Activated T-helper 17 cell treated with anti-CD3 and anti-CD28 coated beads, Interleukin-2, amount 50 U/mL, for 72 hours (primary cell): Measurements from ENCODE around the gene HIF1A. TPM values are rescaled to one million over a fixed set of nuclear protein-coding genes. Genes with fewer than 3 reads are reported as not detected.
A peak's percentile ranks its signal among the peaks of the same experiment; 100 is the strongest.
"Not testable (repeated sequence)": the region's sequence is repeated elsewhere in the genome, so short reads cannot be mapped to it uniquely, and the experiment has no call there.

Experiments
- ATAC-seq: fragments of 150-1000 bp; cut with Tn5 transposase; replicated peaks from 2 replicates; pipeline ENCODE4 v1.10.0; 2021; ENCODE audit warnings: mild to moderate bottlenecking, moderate library complexity
- H3K27ac Mint-ChIP-seq: one replicate; pipeline ENCODE4 v1.8.0; 2022; ENCODE audit warnings: mixed read lengths
- H3K27me3 Mint-ChIP-seq: one replicate; pipeline ENCODE4 v1.8.0; 2022; ENCODE audit warnings: mixed read lengths
- H3K36me3 Mint-ChIP-seq: one replicate; pipeline ENCODE4 v1.8.0; 2022; ENCODE audit warnings: low read depth, mild to moderate bottlenecking, mixed read lengths
- H3K4me1 Mint-ChIP-seq: one replicate; pipeline ENCODE4 v1.8.0; 2022; ENCODE audit warnings: mixed read lengths
- H3K4me3 Mint-ChIP-seq: one replicate; pipeline ENCODE4 v1.8.0; 2022; ENCODE audit warnings: mild to moderate bottlenecking, mixed read lengths
- H3K9me3 Mint-ChIP-seq: one replicate; pipeline ENCODE4 v1.8.0; 2022; ENCODE audit warnings: mixed read lengths
- total RNA-seq, 2 donors: library from RNA; stranded (reverse); gene quantifications; one replicate each; pipeline ENCODE4 v1.2.3, GENCODE V29; 2022

Gene HIF1A
- total RNA-seq, result 100 to 1,000 TPM; 123 to 176 TPM

DNA sequence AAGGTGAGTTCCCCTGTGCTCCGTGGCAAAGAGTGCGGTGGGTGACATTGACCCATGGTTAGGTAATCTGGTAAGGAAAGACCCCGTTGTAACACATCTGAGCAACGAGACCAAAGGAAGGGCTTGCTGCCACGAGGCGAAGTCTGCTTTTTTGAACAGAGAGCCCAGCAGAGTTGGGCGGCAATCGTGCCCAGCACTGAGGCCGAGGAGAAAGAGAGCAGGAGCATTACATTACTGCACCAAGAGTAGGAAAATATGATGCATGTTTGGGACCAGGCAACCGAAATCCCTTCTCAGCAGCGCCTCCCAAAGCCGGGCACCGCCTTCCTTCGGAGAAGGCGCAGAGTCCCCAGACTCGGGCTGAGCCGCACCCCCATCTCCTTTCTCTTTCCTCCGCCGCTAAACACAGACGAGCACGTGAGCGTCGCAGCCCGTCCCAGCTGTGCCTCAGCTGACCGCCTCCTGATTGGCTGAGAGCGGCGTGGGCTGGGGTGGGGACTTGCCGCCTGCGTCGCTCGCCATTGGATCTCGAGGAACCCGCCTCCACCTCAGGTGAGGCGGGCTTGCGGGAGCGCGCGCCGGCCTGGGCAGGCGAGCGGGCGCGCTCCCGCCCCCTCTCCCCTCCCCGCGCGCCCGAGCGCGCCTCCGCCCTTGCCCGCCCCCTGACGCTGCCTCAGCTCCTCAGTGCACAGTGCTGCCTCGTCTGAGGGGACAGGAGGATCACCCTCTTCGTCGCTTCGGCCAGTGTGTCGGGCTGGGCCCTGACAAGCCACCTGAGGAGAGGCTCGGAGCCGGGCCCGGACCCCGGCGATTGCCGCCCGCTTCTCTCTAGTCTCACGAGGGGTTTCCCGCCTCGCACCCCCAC is at the start of gene HIF1A:
Gene HIF1A (plus strand): TSS at position 684 of the 865 bp plus-strand sequence. CDS start 292 bp downstream, outside the sequence.
- H3K4me3 Mint-ChIP-seq, result peak within 1 kb of the TSS; percentile 99
- no peaks in the 10 kb centered on the region for H3K9me3 Mint-ChIP-seq
- peaks cover 55% of the 10 kb centered on the region for H3K36me3 Mint-ChIP-seq
- peak within 1 kb of the TSS; percentile 96 for H3K27ac Mint-ChIP-seq
- H3K4me1 Mint-ChIP-seq, result peaks cover 38% of the 10 kb centered on the region
- ATAC-seq, result peak; percentile 90
- H3K27me3 Mint-ChIP-seq, result no peaks in the 10 kb centered on the region

DNA sequence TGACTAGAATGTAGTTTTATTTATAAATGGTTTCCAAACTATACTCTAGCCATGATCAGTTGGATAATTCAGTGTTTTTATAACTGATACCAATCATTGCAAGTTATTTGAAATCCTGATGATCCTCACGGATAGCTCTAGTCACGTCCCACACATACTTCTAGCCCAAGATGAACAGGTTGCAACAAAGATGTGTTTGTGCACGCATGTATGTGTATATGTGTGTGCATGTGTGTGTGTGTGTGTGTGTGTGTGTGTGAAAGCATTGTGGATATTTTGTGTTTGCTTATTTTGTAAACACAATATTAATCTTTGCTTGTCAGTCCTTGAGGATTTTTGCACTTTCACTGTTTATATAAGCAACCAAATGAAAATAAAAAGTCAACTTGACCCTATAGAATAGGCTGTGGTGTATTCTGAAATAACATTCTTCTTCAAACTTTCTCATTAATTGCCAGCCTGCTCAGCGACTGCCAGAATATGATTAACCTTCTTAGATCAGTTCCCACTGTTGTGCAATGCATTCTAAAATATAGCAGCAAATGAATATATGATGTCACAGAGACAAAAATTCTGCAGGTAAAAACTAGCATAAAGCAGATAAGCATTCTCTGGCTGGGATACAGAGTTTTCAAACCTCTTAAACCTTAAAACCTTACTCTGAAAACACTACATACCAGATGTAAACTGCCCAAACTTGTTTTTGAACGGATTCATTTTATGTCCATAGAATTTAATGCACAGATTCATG is 48.8 kb upstream of the HIF1A start:
- no peak overlapping the region for H3K27ac Mint-ChIP-seq
- no peaks in the 10 kb centered on the region for H3K27me3 Mint-ChIP-seq
- no peak for ATAC-seq
- H3K4me3 Mint-ChIP-seq, result no peak overlapping the region
- H3K4me1 Mint-ChIP-seq, result peaks cover 20% of the 10 kb centered on the region
- H3K9me3 Mint-ChIP-seq, result no peaks in the 10 kb centered on the region
- no peaks in the 10 kb centered on the region for H3K36me3 Mint-ChIP-seq

DNA sequence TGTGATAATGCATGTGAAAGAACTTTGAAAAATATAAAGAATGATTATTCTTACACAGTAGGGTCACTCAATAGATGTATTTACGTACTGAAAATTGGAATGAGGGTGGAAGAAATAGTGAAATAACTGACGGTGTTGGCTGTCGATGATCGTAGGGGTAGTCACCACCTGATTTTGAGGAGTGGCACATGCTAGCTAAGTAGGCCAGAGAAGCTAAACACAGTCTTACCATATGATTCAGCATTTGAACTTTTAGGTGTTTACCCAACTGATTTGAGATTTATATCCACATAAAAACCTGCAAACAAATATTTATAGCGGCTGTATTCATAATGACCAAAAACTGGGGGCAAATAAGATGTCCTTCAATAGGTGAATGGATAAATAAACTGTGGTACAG is 47.6 kb upstream of the HIF1A start:
- H3K36me3 Mint-ChIP-seq, result no peaks in the 10 kb centered on the region
- H3K4me3 Mint-ChIP-seq, result no peak overlapping the region
- ATAC-seq, result no peak
- no peaks in the 10 kb centered on the region for H3K27me3 Mint-ChIP-seq
- no peak overlapping the region for H3K27ac Mint-ChIP-seq
- peaks cover 14% of the 10 kb centered on the region for H3K4me1 Mint-ChIP-seq
- no peaks in the 10 kb centered on the region for H3K9me3 Mint-ChIP-seq

DNA sequence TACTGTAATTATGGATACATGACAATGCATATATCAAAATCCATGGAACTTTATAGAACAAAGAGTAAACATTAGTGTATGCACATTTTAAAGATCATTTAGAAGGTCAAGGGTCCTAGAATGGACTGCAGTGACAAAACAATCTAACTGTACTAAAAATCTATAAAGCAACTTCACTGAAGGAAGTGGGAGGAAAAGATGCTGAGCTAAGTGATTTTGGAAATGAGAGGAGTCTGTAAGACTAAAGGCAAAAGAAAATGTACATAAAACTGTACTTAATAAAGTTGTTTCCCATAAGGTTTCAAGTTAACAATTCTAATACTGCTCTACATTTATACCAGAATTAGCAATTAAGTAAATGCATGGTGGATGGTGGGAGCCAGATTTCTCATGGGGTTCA is 46.9 kb upstream of the HIF1A start:
- H3K9me3 Mint-ChIP-seq, result no peaks in the 10 kb centered on the region
- no peaks in the 10 kb centered on the region for H3K27me3 Mint-ChIP-seq
- no peak overlapping the region for H3K4me3 Mint-ChIP-seq
- H3K36me3 Mint-ChIP-seq, result no peaks in the 10 kb centered on the region
- ATAC-seq, result no peak
- no peak overlapping the region for H3K27ac Mint-ChIP-seq
- peaks cover 14% of the 10 kb centered on the region for H3K4me1 Mint-ChIP-seq

DNA sequence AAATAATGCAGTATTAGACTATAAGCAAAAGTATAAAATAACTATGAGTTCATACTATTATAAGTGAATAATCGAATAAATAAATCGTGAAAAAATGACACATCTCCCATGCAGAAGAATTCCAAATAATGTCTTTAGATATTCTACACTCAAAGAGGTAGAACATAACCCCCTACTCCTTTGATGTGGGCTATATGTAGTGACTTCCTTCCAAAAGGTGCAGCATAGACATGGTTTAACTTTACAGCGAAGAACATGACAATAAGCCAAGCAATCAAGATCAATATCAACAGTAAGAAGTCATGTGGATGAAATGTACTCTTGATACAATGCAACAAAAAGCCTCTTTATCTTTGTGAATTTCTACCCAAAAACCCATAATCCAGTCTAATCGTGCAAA is 46.0 kb upstream of the HIF1A start:
- no peak for ATAC-seq
- Mint-ChIP-seq H3K27ac (no peak overlapping the region), H3K4me3 (no peak overlapping the region), H3K9me3 (no peaks in the 10 kb centered on the region), H3K4me1 (peaks cover 14% of the 10 kb centered on the region), H3K27me3 (no peaks in the 10 kb centered on the region), H3K36me3 (no peaks in the 10 kb centered on the region)

DNA sequence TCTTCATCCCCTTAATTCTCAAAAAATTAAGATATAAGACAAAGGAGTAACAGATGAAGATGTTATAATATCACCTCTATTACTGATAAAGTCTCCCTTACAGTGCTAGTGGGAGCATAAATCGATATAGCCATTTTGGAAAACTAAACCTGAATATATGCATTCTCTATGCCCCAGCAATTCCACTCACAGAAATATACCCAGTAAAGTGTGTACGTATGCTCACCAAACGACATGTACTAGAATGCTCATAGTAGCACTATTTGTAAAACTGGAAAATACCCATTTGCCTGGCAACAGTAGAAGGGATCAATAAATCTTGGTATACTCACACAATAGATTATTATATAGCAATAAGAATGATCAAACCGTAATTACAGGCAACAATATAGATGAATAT is 44.0 kb upstream of the HIF1A start:
- Mint-ChIP-seq H3K27ac (no peak overlapping the region), H3K9me3 (no peaks in the 10 kb centered on the region), H3K36me3 (no peaks in the 10 kb centered on the region), H3K4me3 (no peak overlapping the region), H3K4me1 (peaks cover 19% of the 10 kb centered on the region), H3K27me3 (no peaks in the 10 kb centered on the region)
- ATAC-seq, result no peak

DNA sequence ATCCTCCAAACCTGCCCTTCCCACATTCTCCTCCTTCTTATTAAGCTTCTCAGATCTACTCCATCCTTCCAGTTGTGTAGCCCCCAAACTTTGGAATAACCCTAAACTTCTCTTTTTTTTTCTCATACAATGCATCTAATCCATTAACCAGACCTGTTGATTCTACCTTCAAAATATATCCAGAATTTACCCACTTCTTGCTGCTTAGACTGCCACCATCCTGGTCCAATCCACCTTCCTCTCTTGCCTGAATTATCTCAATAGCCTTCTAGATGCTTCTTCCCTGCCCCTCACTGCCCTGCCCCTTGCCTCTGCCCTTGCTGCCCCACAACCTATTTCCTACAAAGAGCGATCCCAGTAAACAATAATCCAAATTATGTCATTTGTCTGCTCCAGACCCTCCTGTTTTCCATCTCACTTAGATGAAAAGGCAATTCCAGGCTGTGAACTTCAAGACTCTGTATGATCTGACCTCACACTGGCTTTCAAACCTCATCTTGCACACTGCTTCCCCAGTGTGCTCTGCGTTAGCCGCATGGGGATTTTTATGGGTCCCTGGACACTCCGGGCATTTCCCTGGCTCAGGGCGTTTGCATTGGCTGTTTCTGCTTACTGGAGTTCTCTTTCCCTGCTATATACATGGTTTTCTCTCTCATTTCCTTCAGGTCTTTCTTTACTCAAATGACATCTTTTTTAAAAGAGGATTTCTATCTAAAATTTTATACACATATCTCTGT is 42.6 kb upstream of the HIF1A start:
- no peaks in the 10 kb centered on the region for H3K27me3 Mint-ChIP-seq
- H3K4me3 Mint-ChIP-seq, result no peak overlapping the region
- peaks cover 19% of the 10 kb centered on the region for H3K4me1 Mint-ChIP-seq
- H3K27ac Mint-ChIP-seq, result no peak overlapping the region
- ATAC-seq, result no peak
- H3K36me3 Mint-ChIP-seq, result no peaks in the 10 kb centered on the region
- H3K9me3 Mint-ChIP-seq, result no peaks in the 10 kb centered on the region

DNA sequence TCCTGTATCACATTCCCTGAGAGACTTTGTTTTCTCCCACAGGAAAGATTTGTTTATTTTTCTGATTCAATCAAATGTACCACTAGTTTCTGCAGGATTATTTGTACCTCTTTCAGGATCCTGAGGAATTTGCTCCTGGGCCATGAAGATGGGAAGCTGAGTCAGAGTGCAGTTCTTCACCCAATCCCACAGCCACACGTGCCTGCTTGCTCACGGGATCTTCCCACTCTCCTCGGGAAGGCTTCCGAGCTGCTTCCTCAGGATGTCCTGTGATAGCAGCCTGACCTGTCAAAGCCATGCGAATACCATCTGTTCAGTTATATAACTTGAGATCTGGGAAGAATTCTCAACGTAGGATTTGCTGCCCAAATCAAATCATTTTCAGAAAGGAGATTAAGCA is 41.8 kb upstream of the HIF1A start:
- no peaks in the 10 kb centered on the region for H3K9me3 Mint-ChIP-seq
- no peak for ATAC-seq
- H3K27me3 Mint-ChIP-seq, result no peaks in the 10 kb centered on the region
- H3K4me3 Mint-ChIP-seq, result no peak overlapping the region
- H3K36me3 Mint-ChIP-seq, result no peaks in the 10 kb centered on the region
- H3K27ac Mint-ChIP-seq, result no peak overlapping the region
- peaks cover 12% of the 10 kb centered on the region for H3K4me1 Mint-ChIP-seq

DNA sequence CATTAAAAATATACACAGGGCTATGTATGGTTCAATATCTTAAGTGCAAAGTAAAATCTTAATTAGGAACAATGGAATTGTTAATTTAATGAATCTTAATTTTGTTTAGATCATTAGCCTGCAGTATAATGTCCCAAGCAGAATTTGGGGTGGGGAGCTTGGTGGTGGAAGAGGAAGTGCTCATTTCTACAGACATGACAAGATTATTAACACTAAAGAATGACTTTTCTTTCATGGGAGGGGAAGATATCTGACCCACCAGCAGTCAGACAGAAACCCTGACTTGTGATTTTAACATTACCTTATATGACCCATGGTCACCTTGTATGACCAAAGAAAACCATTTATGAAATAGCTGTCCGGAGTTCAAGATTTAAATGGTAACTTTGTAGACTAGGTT is 41.3 kb upstream of the HIF1A start:
- no peaks in the 10 kb centered on the region for H3K36me3 Mint-ChIP-seq
- H3K4me3 Mint-ChIP-seq, result no peak overlapping the region
- H3K4me1 Mint-ChIP-seq, result peaks cover 11% of the 10 kb centered on the region
- no peak for ATAC-seq
- no peaks in the 10 kb centered on the region for H3K9me3 Mint-ChIP-seq
- no peaks in the 10 kb centered on the region for H3K27me3 Mint-ChIP-seq
- H3K27ac Mint-ChIP-seq, result no peak overlapping the region

DNA sequence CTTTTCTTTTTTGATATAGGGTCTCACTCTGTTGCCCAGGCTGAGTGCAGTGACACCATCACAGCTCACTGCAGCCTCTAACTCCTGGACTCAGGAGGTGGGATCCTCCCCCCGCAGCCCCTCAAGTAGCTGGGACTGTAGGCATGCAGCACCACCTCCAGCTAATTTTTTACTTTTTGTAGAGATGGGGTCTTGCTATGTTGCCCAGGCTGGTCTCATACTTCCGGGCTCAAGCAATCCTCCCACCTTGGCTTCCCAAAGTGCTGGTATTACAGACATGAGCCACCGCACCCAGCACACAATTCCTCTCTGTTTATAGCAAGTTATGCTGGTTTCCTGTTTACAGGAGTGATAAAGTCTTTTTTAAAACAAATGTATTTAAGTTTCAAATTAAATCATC is 39.5 kb upstream of the HIF1A start:
- Mint-ChIP-seq H3K36me3 (no peaks in the 10 kb centered on the region), H3K9me3 (no peaks in the 10 kb centered on the region), H3K27me3 (no peaks in the 10 kb centered on the region), H3K4me3 (no peak overlapping the region), H3K4me1 (peaks cover 17% of the 10 kb centered on the region), H3K27ac (peak overlapping the region; percentile 53)
- no peak for ATAC-seq

DNA sequence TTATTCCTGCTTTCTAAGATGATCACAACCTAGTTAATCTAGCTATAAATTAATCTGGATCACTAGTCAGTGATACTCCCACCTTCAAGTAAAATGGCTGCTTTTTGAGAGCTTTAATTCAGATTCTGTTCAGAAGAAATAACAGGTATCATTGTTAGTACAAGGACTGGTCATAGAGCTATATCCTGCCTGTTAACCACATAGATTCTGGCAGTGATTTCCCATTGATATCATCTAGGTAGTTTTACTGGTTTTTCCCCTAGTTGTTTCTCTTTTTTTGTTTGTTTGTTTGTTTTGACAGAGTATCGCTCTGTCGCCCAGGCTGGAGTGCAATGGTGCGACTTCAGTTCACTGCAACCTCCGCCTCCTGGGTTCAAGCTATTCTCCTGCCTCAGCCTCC is 39.0 kb upstream of the HIF1A start:
- Mint-ChIP-seq H3K9me3 (no peaks in the 10 kb centered on the region), H3K27ac (peak overlapping the region; percentile 53), H3K27me3 (no peaks in the 10 kb centered on the region), H3K4me3 (no peak overlapping the region), H3K4me1 (peaks cover 20% of the 10 kb centered on the region), H3K36me3 (peaks cover 1% of the 10 kb centered on the region)
- no peak for ATAC-seq

DNA sequence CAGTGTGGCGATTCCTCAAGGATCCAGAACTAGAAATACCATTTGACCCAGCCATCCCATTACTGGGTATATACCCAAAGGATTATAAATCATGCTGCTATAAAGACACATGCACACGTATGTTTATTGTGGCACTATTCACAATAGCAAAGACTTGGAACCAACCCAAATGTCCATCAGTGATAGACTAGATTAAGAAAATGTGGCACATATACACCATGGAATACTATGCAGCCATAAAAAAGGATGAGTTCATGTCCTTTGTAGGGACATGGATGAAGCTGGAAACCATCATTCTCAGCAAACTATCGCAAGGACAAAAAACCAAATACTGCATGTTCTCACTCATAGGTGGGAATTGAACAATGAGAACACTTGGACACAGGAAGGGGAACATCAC is 37.2 kb upstream of the HIF1A start:
- H3K27ac Mint-ChIP-seq, H3K9me3 Mint-ChIP-seq, H3K4me3 Mint-ChIP-seq, H3K27me3 Mint-ChIP-seq, ATAC-seq: not testable (repeated sequence)
- Mint-ChIP-seq H3K36me3 (peaks cover 19% of the 10 kb centered on the region), H3K4me1 (peaks cover 33% of the 10 kb centered on the region)

DNA sequence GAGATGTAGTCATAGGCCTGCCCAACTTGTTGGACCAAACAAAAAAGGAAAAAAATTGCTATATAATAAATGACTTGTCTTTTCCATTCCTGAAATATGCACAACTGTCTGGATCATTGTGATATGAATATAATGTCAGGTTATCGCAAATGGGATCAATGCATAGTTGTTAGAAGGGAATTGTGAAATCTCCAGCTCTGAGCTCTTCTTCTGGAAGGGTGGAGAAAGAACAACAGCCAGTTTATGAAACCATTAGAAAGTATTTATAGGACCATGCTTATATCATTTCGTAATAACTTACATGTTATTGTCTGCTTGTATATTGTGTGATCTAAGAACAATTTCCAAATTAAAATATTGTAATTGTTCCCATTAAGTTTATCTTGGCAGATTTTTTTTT is 35.7 kb upstream of the HIF1A start:
- Mint-ChIP-seq H3K27me3 (no peaks in the 10 kb centered on the region), H3K4me3 (peak overlapping the region; percentile 84), H3K36me3 (peaks cover 21% of the 10 kb centered on the region), H3K9me3 (no peaks in the 10 kb centered on the region), H3K27ac (peak overlapping the region; percentile 96), H3K4me1 (peaks cover 42% of the 10 kb centered on the region)
- no peak for ATAC-seq

DNA sequence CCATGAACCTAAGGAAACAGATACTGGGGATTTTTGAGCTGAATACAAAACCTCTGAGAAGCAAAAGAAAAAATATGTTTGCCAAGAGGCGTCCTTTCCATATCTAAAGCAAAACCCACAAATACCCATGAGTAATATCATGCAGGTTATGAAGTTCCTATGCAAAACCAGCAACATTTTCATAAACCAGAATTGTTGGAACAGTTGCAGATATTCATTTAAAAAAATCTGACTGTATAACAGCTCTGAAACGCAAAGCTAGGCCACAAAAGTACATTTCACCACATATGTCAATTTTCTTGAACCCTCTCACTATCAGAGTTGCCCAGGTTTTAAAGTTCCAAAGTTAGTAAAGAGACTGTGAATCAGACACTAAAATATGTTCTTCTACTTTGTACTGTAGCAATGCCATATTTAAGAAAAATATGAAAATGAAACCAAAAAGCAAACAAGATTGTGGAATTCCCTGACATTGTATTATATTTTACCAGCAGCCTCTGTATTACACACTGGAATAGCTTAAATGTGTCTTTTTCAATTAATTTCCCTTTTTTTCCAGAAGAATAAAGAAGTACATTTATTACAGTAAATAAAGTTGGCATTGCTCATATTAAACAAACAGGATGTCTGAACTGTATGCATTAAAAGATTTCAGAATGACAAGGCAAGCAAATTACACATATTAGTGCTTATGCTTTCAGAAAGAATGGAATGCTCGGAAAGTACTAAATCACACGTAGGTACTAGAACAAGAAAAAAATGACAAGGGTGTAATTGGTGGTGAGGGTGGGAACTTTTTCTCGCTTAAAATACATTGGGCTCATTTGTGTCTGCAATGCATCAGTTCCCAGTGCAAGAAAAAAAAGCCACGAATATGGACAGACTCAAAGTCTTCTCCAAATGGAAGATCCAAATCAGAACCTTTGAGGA is 33.6 kb upstream of the HIF1A start:
- Mint-ChIP-seq H3K36me3 (peaks cover 21% of the 10 kb centered on the region), H3K27me3 (no peaks in the 10 kb centered on the region), H3K9me3 (no peaks in the 10 kb centered on the region), H3K27ac (peak overlapping the region; percentile 96), H3K4me1 (peaks cover 44% of the 10 kb centered on the region), H3K4me3 (peak overlapping the region; percentile 84)
- peak; percentile 44 for ATAC-seq
